H1 (cell line): Measurements from ENCODE around the gene ZNF576. TPM values are rescaled to one million over a fixed set of nuclear protein-coding genes. Genes with fewer than 3 reads are reported as not detected.

Experiments
- CTCF ChIA-PET: fragments of 300-600 bp; sonication (Branson Sonifier 250); formaldehyde crosslinking; loops from one replicate; lab custom pipeline; 2021; ENCODE audit not compliant: partially characterized antibody; lab: Charles Lee
- POLR2A ChIA-PET: fragments of 300-600 bp; sonication (Branson Sonifier 250); formaldehyde crosslinking; loops from one replicate; lab custom pipeline; 2021; ENCODE audit warnings: inconsistent platforms; ENCODE audit not compliant: partially characterized antibody; lab: Charles Lee
- DNase-seq, 2 experiments: peaks; one replicate each; pipeline versions ENCODE4 v3.0.0 to v3.0.0-alpha.2; 2010 to 2022; ENCODE audit warnings: low spot score in 2 of 2, low read depth in 1 of 2, mixed read lengths in 1 of 2
- FAIRE-seq: peaks from 2 replicates; lab custom pipeline; 2011; peaks lifted over from hg19 to GRCh38; lab: Jason Lieb, UNC
- H2AFZ ChIP-seq: 2 replicates; pipeline ENCODE4 v1.8.1; 2012; ENCODE audit warnings: low read length, inconsistent platforms
- H2AK5ac ChIP-seq: 2 replicates; pipeline ENCODE4 v1.6.1; 2013; ENCODE audit warnings: low read depth, low read length
- H2BK120ac ChIP-seq: replicated peaks from 2 replicates; pipeline ENCODE3; 2013; ENCODE audit warnings: low read depth, low read length, inconsistent platforms
- H2BK12ac ChIP-seq: 2 replicates; pipeline ENCODE4 v1.6.1; 2013; ENCODE audit warnings: low read depth, low read length
- H2BK15ac ChIP-seq: 2 replicates; pipeline ENCODE4 v1.6.1; 2013; ENCODE audit warnings: low read length
- H2BK20ac ChIP-seq: 2 replicates; pipeline ENCODE4 v1.6.1; 2013; ENCODE audit warnings: low read length
- H2BK5ac ChIP-seq: 2 replicates; pipeline ENCODE4 v1.6.1; 2013; ENCODE audit warnings: low read depth, low read length
- H3K14ac ChIP-seq: 2 replicates; pipeline ENCODE4 v1.6.1; 2013; ENCODE audit warnings: inconsistent platforms; ENCODE audit not compliant: insufficient read length
- H3K18ac ChIP-seq: 2 replicates; pipeline ENCODE4 v1.6.1; 2013; ENCODE audit warnings: low read length; ENCODE audit errors: extremely low read depth
- H3K23ac ChIP-seq: 2 replicates; pipeline ENCODE4 v1.6.1; 2013; ENCODE audit warnings: inconsistent platforms; ENCODE audit not compliant: insufficient read length
- H3K23me2 ChIP-seq: 2 replicates; pipeline ENCODE4 v1.6.1; 2013; ENCODE audit warnings: low read depth, low read length
- H3K27ac ChIP-seq: 2 replicates; pipeline ENCODE4 v1.6.1; 2011; ENCODE audit warnings: low read depth, low read length, inconsistent platforms
- H3K27me3 ChIP-seq, 4 experiments: replicated peaks in 1 of 4; 1 replicate in 1 of 4; 2 replicates in 3 of 4; pipeline versions ENCODE4 v1.6.1 to v1.8.1; 2011 to 2013; ENCODE audit warnings: low read length in 3 of 4, mild to moderate bottlenecking in 3 of 4, inconsistent platforms in 2 of 4, mixed read lengths in 2 of 4, moderate library complexity in 1 of 4; ENCODE audit not compliant: control insufficient read depth in 3 of 4, insufficient read depth in 3 of 4; ENCODE audit errors: extremely low read depth in 1 of 4
- H3K36me3 ChIP-seq, 4 experiments: 2 replicates each; pipeline versions ENCODE4 v1.6.1 to v1.8.1; 2011 to 2013; ENCODE audit warnings: mild to moderate bottlenecking in 4 of 4, low read length in 3 of 4, moderate library complexity in 2 of 4, control low read depth in 1 of 4, inconsistent platforms in 1 of 4; ENCODE audit not compliant: insufficient read depth in 4 of 4, control insufficient read depth in 2 of 4
- H3K4ac ChIP-seq: replicated peaks from 2 replicates; pipeline ENCODE3; 2013; ENCODE audit warnings: low read length, low read depth, mixed read lengths, inconsistent platforms; ENCODE audit not compliant: insufficient read length
- H3K4me1 ChIP-seq, 4 experiments: replicated peaks in 1 of 4; 1 replicate in 1 of 4; 2 replicates in 3 of 4; pipeline versions ENCODE4 v1.6.1 to v1.8.1; 2011 to 2013; ENCODE audit warnings: low read length in 3 of 4, inconsistent platforms in 2 of 4, mixed read lengths in 1 of 4; ENCODE audit not compliant: insufficient read depth in 4 of 4, control insufficient read depth in 3 of 4
- H3K4me2 ChIP-seq, 2 experiments: 2 replicates each; pipeline versions ENCODE4 v1.6.1 to v1.8.1; 2011 to 2013; ENCODE audit warnings: low read depth in 2 of 2, low read length in 2 of 2, control low read depth in 1 of 2, inconsistent platforms in 1 of 2, mild to moderate bottlenecking in 1 of 2; ENCODE audit not compliant: insufficient read depth in 1 of 2
- H3K4me3 ChIP-seq, 4 experiments: fragments of 200-600, 300-600 bp in 1 of 4; sonication (generic), shearing (Covaris generic), sonication (Bioruptor Twin) in 1 of 4; 2 replicates each; pipeline versions ENCODE4 v1.5.1 to v1.8.1; 2011 to 2016; ENCODE audit warnings: low read length in 4 of 4, low read depth in 3 of 4, control low read depth in 2 of 4, inconsistent platforms in 2 of 4, mild to moderate bottlenecking in 2 of 4, mixed read lengths in 1 of 4, moderate library complexity in 1 of 4; ENCODE audit not compliant: insufficient read depth in 2 of 4; ENCODE audit errors: extremely low read depth in 1 of 4
- H3K56ac ChIP-seq: replicated peaks from 2 replicates; pipeline ENCODE3; 2013; ENCODE audit warnings: low read depth, mild to moderate bottlenecking, mixed read lengths, low read length, inconsistent platforms; ENCODE audit not compliant: insufficient read length
- H3K79me1 ChIP-seq: 2 replicates; pipeline ENCODE4 v1.6.1; 2013; ENCODE audit warnings: low read depth, low read length, control low read depth
- H3K79me2 ChIP-seq, 2 experiments: 2 replicates each; pipeline versions ENCODE4 v1.6.1 to v1.8.1; 2012 to 2013; ENCODE audit warnings: low read length in 2 of 2, mild to moderate bottlenecking in 2 of 2, inconsistent platforms in 1 of 2; ENCODE audit not compliant: insufficient read depth in 2 of 2, control insufficient read depth in 1 of 2
- H3K9ac ChIP-seq, 4 experiments: replicated peaks in 1 of 4; 1 replicate in 1 of 4; 2 replicates in 3 of 4; pipeline versions ENCODE4 v1.6.1 to v1.8.1; 2011 to 2013; ENCODE audit warnings: low read depth in 3 of 4, low read length in 3 of 4, control low read depth in 2 of 4, mild to moderate bottlenecking in 2 of 4, moderate library complexity in 2 of 4, inconsistent platforms in 1 of 4; ENCODE audit errors: extremely low read depth in 1 of 4
- H3K9me3 ChIP-seq, 2 experiments: 2 replicates each; pipeline versions ENCODE4 v1.6.1 to v1.8.1; 2012 to 2013; ENCODE audit warnings: mild to moderate bottlenecking in 2 of 2, moderate library complexity in 2 of 2, control low read depth in 1 of 2, inconsistent platforms in 1 of 2, low read depth in 1 of 2, low read length in 1 of 2, mixed read lengths in 1 of 2; ENCODE audit not compliant: insufficient read depth in 2 of 2
- H4K20me1 ChIP-seq, 2 experiments: replicated peaks in 1 of 2; 2 replicates each; pipeline versions ENCODE3 to v1.8.1; 2011 to 2013; ENCODE audit warnings: inconsistent platforms in 2 of 2, low read length in 2 of 2, mild to moderate bottlenecking in 1 of 2; ENCODE audit not compliant: insufficient read depth in 2 of 2, control insufficient read depth in 1 of 2
- H4K5ac ChIP-seq: 2 replicates; pipeline ENCODE4 v1.6.1; 2013; ENCODE audit warnings: low read length, low read depth, mixed read lengths, inconsistent platforms; ENCODE audit not compliant: insufficient read length
- H4K8ac ChIP-seq: 2 replicates; pipeline ENCODE4 v1.8.0; 2013; ENCODE audit warnings: mild to moderate bottlenecking, moderate library complexity, low read length, inconsistent platforms; ENCODE audit not compliant: insufficient read depth; ENCODE audit errors: extremely low read depth
- H4K91ac ChIP-seq: replicated peaks from 2 replicates; pipeline ENCODE3; 2013; ENCODE audit warnings: low read length, mixed read lengths, inconsistent platforms; ENCODE audit not compliant: insufficient read length
- BCL11A ChIP-seq, 2 experiments: IDR thresholded peaks; one replicate each; pipeline ENCODE4 v1.6.1; 2011; ENCODE audit warnings: low read depth in 2 of 2, low read length in 2 of 2, mild to moderate bottlenecking in 2 of 2
- CHD1 ChIP-seq: IDR thresholded peaks from 2 replicates; pipeline ENCODE4 v1.6.1; 2012; ENCODE audit warnings: low read depth, low read length, improper control_type of control experiment
- FOSL1 ChIP-seq: IDR thresholded peaks from 2 replicates; pipeline ENCODE4 v1.6.1; 2011; ENCODE audit warnings: mild to moderate bottlenecking, low read depth, low read length, moderate library complexity; ENCODE audit not compliant: insufficient read depth
- JUN ChIP-seq: IDR thresholded peaks from 2 replicates; pipeline ENCODE4 v1.6.1; 2011; ENCODE audit warnings: low read depth, mild to moderate bottlenecking, improper control_type of control experiment, low read length
- POLR2A ChIP-seq, 2 experiments: IDR thresholded peaks; 1 replicate in 1 of 2; 2 replicates in 1 of 2; pipeline ENCODE4 v1.6.1; 2011; ENCODE audit warnings: low read depth in 2 of 2, low read length in 2 of 2, mild to moderate bottlenecking in 2 of 2; ENCODE audit errors: control extremely low read depth in 1 of 2
- RBBP5 ChIP-seq: IDR thresholded peaks from 2 replicates; pipeline ENCODE4 v1.7.1; 2012; ENCODE audit warnings: low read depth, mild to moderate bottlenecking, inconsistent platforms, low read length, moderate library complexity, borderline replicate concordance
- SIN3A ChIP-seq, 2 experiments: IDR thresholded peaks in 1 of 2; conservative IDR thresholded peaks in 1 of 2; 2 replicates each; pipeline ENCODE4 v1.6.1; 2011 to 2012; ENCODE audit warnings: low read length in 2 of 2, improper control_type of control experiment in 1 of 2, low read depth in 1 of 2, mild to moderate bottlenecking in 1 of 2
- SUZ12 ChIP-seq: fragments of 200-600 bp; sonication (generic); IDR thresholded peaks from 2 replicates; pipeline ENCODE4 v1.6.1; 2012; ENCODE audit warnings: mild to moderate bottlenecking, inconsistent platforms, low read length, moderate library complexity, mixed read lengths
- WGBS, 2 experiments: shearing (Covaris generic) in 1 of 2; methylation state at CpG; one replicate each; pipeline versions ENCODE4 v1.1.6 to v1.1.7; 2013 to 2015; ENCODE audit warnings: low lambda C conversion rate in 2 of 2, mixed read lengths in 2 of 2, inconsistent platforms in 1 of 2, low coverage in 1 of 2, missing lambda C conversion rate in 1 of 2; ENCODE audit not compliant: insufficient replicate concordance in 2 of 2, insufficient coverage in 1 of 2, insufficient read length in 1 of 2; ENCODE audit errors: extremely low coverage in 1 of 2, missing lambda C conversion rate in 1 of 2; 5-methylcytosine and 5-hydroxymethylcytosine counted together
- polyA plus RNA-seq, 7 experiments: library from polyadenylated mRNA; depleted of rRNA in 3 of 7; stranded (reverse) in 5 of 7; unstranded in 2 of 7; fragments of >200 nt in 5 of 7; fragments of 200-250 nt in 2 of 7; gene quantifications; 1 replicate in 5 of 7; 2 replicates in 1 of 7; 4 replicates in 1 of 7; pipeline versions ENCODE4 v1.2.1 to v1.2.3, GENCODE V29; 2011 to 2013; ENCODE audit warnings: missing spikeins in 2 of 7, mixed read lengths in 2 of 7
- total RNA-seq: library from RNA; stranded (reverse); fragmentation: NEBNext Ultra II Directional; extraction: Animal tissue kit (Norgen Biotek cat#: 25700); gene quantifications from 2 replicates; pipeline ENCODE4 v1.2.1, GENCODE V29; 2021

Gene ZNF576
- total and polyA plus RNA-seq, 2 of the 8 experiments (the other 6 are each of a cell fraction or from before 2014, with no cell fraction given) = 13.6 to 32.4 TPM

- 85% methylated on average over 13 of the region's 13 CpGs; no CpG with 5 or more reads in 1 of the 2 experiments for WGBS, 2 experiments
- no peaks in the 10 kb centered on the region for H3K9me3 ChIP-seq
- no peak overlapping the region for H2AK5ac ChIP-seq
- H3K9ac ChIP-seq = no peak overlapping the region; a peak in 1 of 7 replicates
- H3K23me2 ChIP-seq = peaks cover 20% of the 10 kb centered on the region
- no peak overlapping the region for H3K18ac ChIP-seq
- H2BK12ac ChIP-seq = no peak overlapping the region
- H3K14ac ChIP-seq = no peak overlapping the region
- no peak for FAIRE-seq
- peaks cover 0 to 3% of the 10 kb centered on the region in 2 experiments for H4K20me1 ChIP-seq
- no peak overlapping the region for H2BK20ac ChIP-seq
- POLR2A ChIA-PET = no interaction called here
- H4K5ac ChIP-seq = no peak overlapping the region
- peaks cover 9 to 31% (median 20%) of the 10 kb centered on the region in 4 experiments for H3K4me1 ChIP-seq
- H3K4ac ChIP-seq = no peak overlapping the region
- CTCF ChIA-PET = interaction anchor here (1.3 to 1.4 kb wide), 2 partner anchors 25 to 44 kb away, joined by 3 to 4 read pairs; no protein-coding TSS in a partner anchor
- H3K36me3 ChIP-seq = no peaks in the 10 kb centered on the region
- no peak overlapping the region for H3K23ac ChIP-seq
- no peak overlapping the region for H4K91ac ChIP-seq
- no peak overlapping the region for H2AFZ ChIP-seq
- H3K27me3 ChIP-seq = peaks cover 11 to 46% (median 31%) of the 10 kb centered on the region in 4 experiments
- peaks cover 2% of the 10 kb centered on the region; the same call in 1 of the 2 replicates for H3K79me1 ChIP-seq
- no peak overlapping the region for H3K56ac ChIP-seq
- peak overlapping the region; percentile 89 to 92 for H3K4me2 ChIP-seq
- no peak overlapping the region for H2BK5ac ChIP-seq
- no peak overlapping the region for H3K27ac ChIP-seq
- H3K4me3 ChIP-seq = peak overlapping the region; percentile 72 to 90 (median 80); a peak in 5 of 8 replicates
- no peaks in the 10 kb centered on the region for H3K79me2 ChIP-seq
- H2BK15ac ChIP-seq = no peak overlapping the region
- no peak overlapping the region for H2BK120ac ChIP-seq
- TF ChIP-seq CHD1 (no peak), SIN3A (conservative IDR thresholded peaks at IDR 0.05 in 1 of 2, IDR thresholded peaks at IDR 0.05 in 1 of 2; ENCODE audit: low read depth in 1 of 2, low read length in 2 of 2) (no peak), POLR2A (IDR thresholded peaks at IDR 0.05; ENCODE audit: control extremely low read depth in 1 of 2, low read depth in 2 of 2, low read length in 2 of 2) (no peak), FOSL1 (no peak), RBBP5 (no peak), JUN (no peak), BCL11A (IDR thresholded peaks at IDR 0.05; ENCODE audit: low read depth in 2 of 2, low read length in 2 of 2) (no peak), SUZ12 (peak; percentile 38; the same call in 1 of the 2 replicates)
- TF ChIP-seq, all 59 proteins: peak for 1
- DNase-seq = no peak
- H4K8ac ChIP-seq = no peak overlapping the region
These were observed 42.0 kb downstream of the ZNF576 start for GRCh38 chr19:43638214-43638994.
